Thoracic aorta (tissue), 2 donors: ENCODE data around the gene TMEM26. TPM values are rescaled to one million over a fixed set of nuclear protein-coding genes. Genes with fewer than 3 reads are reported as not detected.

Experiments
- ATAC-seq: fragments of 150-250 bp; one replicate; pipeline ENCODE4 v1.8.0; 2017; ENCODE audit warnings: low read depth; ENCODE audit not compliant: insufficient number of reproducible peaks, low FRiP score
- DNase-seq: peaks from one replicate; pipeline ENCODE4 v3.0.0-alpha.2; 2020; ENCODE audit warnings: low spot score
- H3K27ac ChIP-seq, 2 donors: fragments of 200-600 bp; sonication (generic); 1 replicate in 1 of 2; 2 replicates in 1 of 2; pipeline ENCODE4 v1.5.1; 2016; ENCODE audit warnings: mild to moderate bottlenecking in 2 of 2, moderate library complexity in 2 of 2
- H3K27me3 ChIP-seq: fragments of 200-600 bp; sonication (generic); replicated peaks from 2 replicates; pipeline ENCODE4 v1.6.0; 2016; ENCODE audit warnings: mild to moderate bottlenecking; ENCODE audit not compliant: insufficient read depth
- H3K36me3 ChIP-seq: fragments of 200-600 bp; sonication (generic); one replicate; pipeline ENCODE4 v1.5.1; 2016
- H3K4me1 ChIP-seq, 2 donors: fragments of 200-600 bp; sonication (generic); 1 replicate in 1 of 2; 2 replicates in 1 of 2; pipeline versions ENCODE4 v1.5.1 to v1.6.0; 2016; ENCODE audit warnings: low read depth in 2 of 2, mild to moderate bottlenecking in 1 of 2; ENCODE audit not compliant: control insufficient read depth in 1 of 2
- H3K4me3 ChIP-seq: fragments of 200-600 bp; sonication (generic); 2 replicates; pipeline ENCODE4 v1.5.1; 2016; ENCODE audit warnings: mild to moderate bottlenecking
- H3K9me3 ChIP-seq: fragments of 200-600 bp; sonication (generic); 2 replicates; pipeline ENCODE4 v1.5.1; 2016
- total RNA-seq, 2 donors: library from RNA; depleted of rRNA; stranded (reverse); fragments of >200 nt; gene quantifications; one replicate each; pipeline versions ENCODE4 v1.1.0 to v1.2.3, GENCODE V29; 2016
- TF ChIP-seq, protein P1 (sequence below): fragments of 200-600 bp; sonication (generic); IDR thresholded peaks from one replicate; pipeline ENCODE4 v1.5.1; 2019; ENCODE audit warnings: antibody characterized with exemption

Gene TMEM26
- total RNA-seq, 2 donors from 2014 or later = 0.27 to 1.2 TPM

DNA sequence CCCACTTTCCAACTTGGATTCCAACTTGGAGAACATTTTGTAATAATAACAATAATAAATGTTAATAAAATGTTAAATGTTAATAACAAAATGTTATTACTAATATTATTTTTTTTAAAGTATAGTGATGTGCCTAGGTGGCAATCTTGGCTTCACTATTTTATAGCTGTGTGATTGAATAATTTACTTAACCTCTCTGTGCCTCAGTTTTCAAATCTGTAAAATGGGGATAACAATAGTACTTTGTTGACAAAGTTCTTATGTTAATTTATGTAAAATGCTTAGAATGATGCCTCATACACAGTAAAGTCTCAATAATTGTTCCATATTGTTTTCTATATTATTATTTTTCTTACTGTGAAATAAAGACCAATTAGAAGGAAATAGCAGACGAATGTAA, 23.3 kb upstream of the TMEM26 start:
- no peaks in the 10 kb centered on the region for H3K4me1 ChIP-seq
- no peak overlapping the region for H3K27ac ChIP-seq
- no peak for DNase-seq
- H3K9me3 ChIP-seq = no peaks in the 10 kb centered on the region
- H3K4me3 ChIP-seq = no peak overlapping the region
- H3K36me3 ChIP-seq = no peaks in the 10 kb centered on the region
- TF ChIP-seq, protein P1, sequence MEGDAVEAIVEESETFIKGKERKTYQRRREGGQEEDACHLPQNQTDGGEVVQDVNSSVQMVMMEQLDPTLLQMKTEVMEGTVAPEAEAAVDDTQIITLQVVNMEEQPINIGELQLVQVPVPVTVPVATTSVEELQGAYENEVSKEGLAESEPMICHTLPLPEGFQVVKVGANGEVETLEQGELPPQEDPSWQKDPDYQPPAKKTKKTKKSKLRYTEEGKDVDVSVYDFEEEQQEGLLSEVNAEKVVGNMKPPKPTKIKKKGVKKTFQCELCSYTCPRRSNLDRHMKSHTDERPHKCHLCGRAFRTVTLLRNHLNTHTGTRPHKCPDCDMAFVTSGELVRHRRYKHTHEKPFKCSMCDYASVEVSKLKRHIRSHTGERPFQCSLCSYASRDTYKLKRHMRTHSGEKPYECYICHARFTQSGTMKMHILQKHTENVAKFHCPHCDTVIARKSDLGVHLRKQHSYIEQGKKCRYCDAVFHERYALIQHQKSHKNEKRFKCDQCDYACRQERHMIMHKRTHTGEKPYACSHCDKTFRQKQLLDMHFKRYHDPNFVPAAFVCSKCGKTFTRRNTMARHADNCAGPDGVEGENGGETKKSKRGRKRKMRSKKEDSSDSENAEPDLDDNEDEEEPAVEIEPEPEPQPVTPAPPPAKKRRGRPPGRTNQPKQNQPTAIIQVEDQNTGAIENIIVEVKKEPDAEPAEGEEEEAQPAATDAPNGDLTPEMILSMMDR = no peak
- no peak for ATAC-seq
- H3K27me3 ChIP-seq = no peaks in the 10 kb centered on the region

DNA sequence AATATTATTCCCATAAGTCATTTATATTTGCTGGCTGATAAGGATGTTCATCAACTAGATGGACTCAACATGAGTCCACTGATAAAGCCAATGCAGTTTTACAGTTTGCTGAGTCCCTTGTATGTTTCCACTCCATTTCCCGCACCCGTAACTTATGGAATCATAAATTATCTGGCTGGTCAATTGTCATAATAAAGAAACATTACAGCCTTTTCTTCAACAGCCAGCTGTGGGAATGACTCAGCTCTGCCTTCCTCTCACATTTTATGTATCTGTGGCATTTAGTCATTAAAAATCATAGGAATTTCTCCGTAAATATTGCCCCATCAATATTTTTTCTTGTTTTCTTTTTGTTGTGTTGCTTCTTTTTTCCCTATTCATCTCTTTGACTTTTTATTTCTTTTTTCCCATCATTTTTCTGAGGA, 22.3 kb upstream of the TMEM26 start:
- H3K36me3 ChIP-seq = no peaks in the 10 kb centered on the region
- ATAC-seq = no peak
- DNase-seq = no peak
- no peaks in the 10 kb centered on the region for H3K27me3 ChIP-seq
- no peaks in the 10 kb centered on the region for H3K9me3 ChIP-seq
- TF ChIP-seq, protein P1 = no peak
- no peaks in the 10 kb centered on the region for H3K4me1 ChIP-seq
- H3K27ac ChIP-seq = no peak overlapping the region
- H3K4me3 ChIP-seq = no peak overlapping the region

DNA sequence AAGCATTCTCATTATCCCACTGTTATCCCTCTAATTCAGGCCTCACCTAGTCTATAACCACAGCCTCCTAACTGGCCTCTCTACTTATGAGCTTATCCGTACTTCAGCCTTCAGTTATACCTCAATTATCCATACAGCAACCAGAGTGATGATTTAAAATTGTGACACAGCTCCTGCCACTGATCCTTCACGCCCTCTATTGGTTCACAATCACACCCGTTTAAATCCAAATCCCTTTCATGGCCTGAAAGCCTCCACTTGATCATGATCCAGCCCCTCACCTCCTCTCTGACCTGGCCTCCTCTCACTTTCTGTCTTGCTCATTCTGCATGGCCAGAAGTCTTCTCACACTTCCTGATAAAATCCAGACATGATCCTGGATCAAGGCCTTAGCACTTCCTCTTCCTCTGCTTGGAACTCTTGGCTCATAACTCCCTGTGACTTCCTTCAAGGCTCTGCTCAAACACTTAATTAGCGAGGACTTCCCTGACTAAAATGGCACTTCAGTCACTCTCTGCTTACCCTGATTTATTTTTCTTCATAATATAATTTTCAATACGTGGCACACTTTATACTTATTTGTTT, 19.0 kb upstream of the TMEM26 start:
- H3K4me3 ChIP-seq = no peak overlapping the region
- DNase-seq = no peak
- no peaks in the 10 kb centered on the region for H3K4me1 ChIP-seq
- TF ChIP-seq, protein P1 = no peak
- no peak for ATAC-seq
- H3K27ac ChIP-seq = no peak overlapping the region
- no peaks in the 10 kb centered on the region for H3K9me3 ChIP-seq
- no peaks in the 10 kb centered on the region for H3K27me3 ChIP-seq
- H3K36me3 ChIP-seq = no peaks in the 10 kb centered on the region

DNA sequence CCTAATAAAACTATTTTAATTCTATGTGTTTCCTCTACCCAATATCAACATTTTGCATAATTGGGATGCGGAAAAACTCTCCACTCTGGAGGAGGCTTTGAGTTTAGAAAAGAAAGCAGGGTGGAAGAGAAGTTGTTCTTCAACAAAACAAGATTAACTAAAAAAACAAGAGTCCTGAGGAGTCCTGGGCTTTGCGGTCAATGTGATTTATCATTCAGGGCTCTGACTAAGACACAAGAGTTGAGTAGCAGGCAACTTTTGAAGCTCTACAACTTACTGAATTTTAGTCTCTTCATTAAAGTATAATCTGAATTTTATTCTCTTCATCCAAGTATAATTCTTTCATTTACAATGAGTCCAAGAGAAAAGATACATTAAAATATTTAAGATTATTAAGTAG, 18.3 kb upstream of the TMEM26 start:
- Histone ChIP-seq H3K4me1 (no peaks in the 10 kb centered on the region), H3K27me3 (no peaks in the 10 kb centered on the region), H3K4me3 (no peak overlapping the region), H3K9me3 (no peaks in the 10 kb centered on the region), H3K36me3 (no peaks in the 10 kb centered on the region), H3K27ac (no peak overlapping the region)
- ATAC-seq = no peak
- DNase-seq = no peak
- TF ChIP-seq, protein P1 = no peak

DNA sequence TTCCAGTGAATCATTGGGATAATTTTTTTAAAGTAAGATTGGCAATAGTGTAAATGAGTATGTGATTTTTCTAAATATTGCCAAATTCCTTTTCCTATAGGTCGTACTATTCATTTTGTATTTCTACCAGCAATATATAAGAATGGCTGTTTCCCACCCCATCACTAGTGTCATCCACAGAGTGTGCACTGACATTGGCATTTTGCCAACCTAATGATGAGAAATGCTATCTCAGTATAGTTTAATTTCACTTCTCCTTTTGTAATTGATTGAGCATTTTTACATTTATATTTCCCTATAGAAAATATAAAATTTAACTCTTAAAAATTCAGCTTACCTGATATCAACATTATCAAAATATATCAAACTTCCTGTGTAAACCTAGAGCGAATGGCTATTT, 17.6 kb upstream of the TMEM26 start:
- TF ChIP-seq, protein P1 = no peak
- Histone ChIP-seq H3K36me3 (no peaks in the 10 kb centered on the region), H3K4me1 (no peaks in the 10 kb centered on the region), H3K9me3 (no peaks in the 10 kb centered on the region), H3K27me3 (no peaks in the 10 kb centered on the region), H3K4me3 (no peak overlapping the region), H3K27ac (no peak overlapping the region)
- no peak for DNase-seq
- no peak for ATAC-seq
